GM10266 (cell line): ENCODE measurements around the gene AVPR2.

ENCODE experiments used
- DNase-seq: peaks from one replicate; pipeline ENCODE4 v3.0.0; 2012; ENCODE audit errors: extremely low spot score
- CTCF ChIP-seq: IDR thresholded peaks from 2 replicates; pipeline ENCODE4 v1.5.1; 2012; ENCODE audit warnings: mild to moderate bottlenecking, low read depth; ENCODE audit not compliant: control insufficient read depth, insufficient read depth; ENCODE audit errors: missing control alignments

The AVPR2 gene

GRCh38 chrX:153927922-153928760 is 23.7 kb downstream of the AVPR2 start:
- peak; percentile 14 for TF ChIP-seq CTCF
- DNase-seq, result peak; percentile 94

- no peak for DNase-seq
- TF ChIP-seq CTCF, result no peak
These were observed 24.4 kb downstream of the AVPR2 start for GRCh38 chrX:153928846-153929245.

GRCh38 chrX:153929576-153929975 is 25.1 kb downstream of the AVPR2 start:
- no peak for TF ChIP-seq CTCF
- no peak for DNase-seq

DNA sequence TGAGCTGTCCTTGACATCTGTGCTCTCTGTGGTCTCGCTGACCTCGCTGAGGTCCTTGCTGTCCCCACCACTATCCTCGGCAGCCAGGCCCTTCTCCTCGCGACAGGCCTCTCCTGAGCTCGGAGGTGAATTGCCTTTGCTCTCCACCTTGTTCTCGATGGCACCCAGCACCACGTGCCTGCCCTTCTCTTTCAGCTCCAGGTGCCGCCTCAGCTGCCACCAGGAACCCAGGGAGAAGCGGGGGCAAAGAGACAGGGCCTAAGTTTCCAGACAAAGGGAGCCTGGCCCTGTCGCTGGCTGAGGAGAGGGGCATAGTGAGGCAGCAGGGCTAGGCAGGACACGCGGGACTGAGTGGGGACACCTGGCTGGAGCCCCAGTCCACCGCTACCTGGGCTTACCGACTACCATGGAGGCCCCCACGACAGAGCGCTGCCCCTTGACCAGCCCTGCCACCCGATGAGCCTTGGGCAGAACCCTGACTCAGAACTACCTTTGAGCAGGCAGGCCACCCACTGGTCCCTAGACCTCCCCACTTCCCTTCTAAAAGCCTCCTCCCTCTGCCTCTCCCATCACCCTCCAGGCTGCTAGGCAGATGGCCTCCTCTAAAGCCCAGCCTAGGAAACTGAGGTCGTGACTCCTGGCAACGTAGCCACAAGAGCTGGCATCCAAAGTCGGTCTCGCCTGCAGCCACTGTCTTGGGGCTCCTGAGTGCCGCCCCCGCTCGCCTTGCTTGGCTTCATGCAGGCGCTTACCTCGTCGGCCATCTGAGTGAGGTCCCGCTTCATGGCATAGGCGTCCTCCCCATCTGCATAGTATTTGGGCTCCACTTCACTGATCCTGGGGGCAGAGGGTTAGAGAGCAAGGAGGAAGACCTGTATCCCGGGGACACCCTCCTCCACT is 25.8 kb downstream of the AVPR2 start:
- no peak for TF ChIP-seq CTCF
- no peak for DNase-seq

- DNase-seq, result no peak
- no peak for TF ChIP-seq CTCF
These were observed 26.7 kb downstream of the AVPR2 start for GRCh38 chrX:153931151-153931550.

- no peak for DNase-seq
- TF ChIP-seq CTCF, result no peak
These were observed 27.3 kb downstream of the AVPR2 start for GRCh38 chrX:153931748-153932147.

- TF ChIP-seq CTCF, result no peak
- DNase-seq, result no peak
These were observed 27.9 kb downstream of the AVPR2 start for GRCh38 chrX:153932220-153932915.
